SH-SY5Y (cell line): ENCODE measurements around the gene CCNY.

Experiments used
- GATA2 ChIP-seq: IDR thresholded peaks from 2 replicates; pipeline ENCODE4 v1.6.1; 2011; ENCODE audit warnings: mild to moderate bottlenecking, low read depth, low read length
- GATA3 ChIP-seq: IDR thresholded peaks from 2 replicates; pipeline ENCODE4 v1.6.1; 2011; ENCODE audit warnings: low read depth, mild to moderate bottlenecking, low read length, moderate library complexity

- TF ChIP-seq GATA2: no peak; the same call in 1 of the 2 replicates
- TF ChIP-seq GATA3: no peak
These were observed 901 bp upstream of the CCNY start for GRCh38 chr10:35335133-35336083.
